ENCODE results near the gene HIKESHI. TPM values are rescaled to one million over a fixed set of nuclear protein-coding genes. Genes with fewer than 3 reads are reported as not detected.

HIKESHI gene
- total and polyA plus RNA-seq, 2 of the 8 experiments (the other 6 are each of a cell fraction or from before 2014, with no cell fraction given) = 65.4 to 90.2 TPM

GRCh38 chr11:86274999-86275398 is 27.0 kb upstream of the HIKESHI start:
- no peak overlapping the region for H4K8ac ChIP-seq (ENCODE audit: extremely low read depth, insufficient read depth, low read length)
- CTCF ChIA-PET (ENCODE audit: partially characterized antibody) = interaction anchor here (0.7 to 2.2 kb wide), 8 partner anchors 10 to 231 kb away, joined by 3 to 13 read pairs (median 3); no protein-coding TSS in a partner anchor
- no peak overlapping the region for H2AFZ ChIP-seq (ENCODE audit: low read length)
- H3K23ac ChIP-seq (ENCODE audit: insufficient read length) = no peak overlapping the region
- no peak overlapping the region for H2BK5ac ChIP-seq (ENCODE audit: low read depth, low read length)
- H3K79me2 ChIP-seq (ENCODE audit: control insufficient read depth in 1 of 2, insufficient read depth in 2 of 2, low read length in 2 of 2) = peaks cover 0 to 28% of the 10 kb centered on the region in 2 experiments; a peak in 2 of 4 replicates
- no peak overlapping the region for H3K27ac ChIP-seq (ENCODE audit: low read depth, low read length)
- H4K5ac ChIP-seq (ENCODE audit: insufficient read length, low read depth, low read length) = no peak overlapping the region
- H2BK120ac ChIP-seq (replicated peaks; ENCODE audit: low read depth, low read length) = no peak overlapping the region
- H3K9me3 ChIP-seq (ENCODE audit: insufficient read depth in 2 of 2, low read depth in 1 of 2, low read length in 1 of 2) = no peaks in the 10 kb centered on the region
- H3K4me1 ChIP-seq (replicated peaks in 1 of 4; ENCODE audit: control insufficient read depth in 3 of 4, insufficient read depth in 4 of 4, low read length in 3 of 4) = no peaks in the 10 kb centered on the region
- TF ChIP-seq CEBPB (IDR thresholded peaks at IDR 0.05; ENCODE audit: low read depth, low read length) (no peak), E2F6 (IDR thresholded peaks at IDR 0.05) (no peak), TBP (IDR thresholded peaks at IDR 0.05; ENCODE audit: low read depth, low read length) (no peak), RNF2 (IDR thresholded peaks at IDR 0.05; ENCODE audit: borderline replicate concordance, low read depth, low read length, missing control alignments, poor library complexity, severe bottlenecking) (no peak), RBBP5 (IDR thresholded peaks at IDR 0.05; ENCODE audit: borderline replicate concordance, low read depth, low read length) (no peak), ZNF274 (IDR thresholded peaks at IDR 0.05; ENCODE audit: borderline replicate concordance, extremely low read depth, low read length) (no peak), MAX (IDR thresholded peaks at IDR 0.05) (no peak), SIX5 (IDR thresholded peaks at IDR 0.05; ENCODE audit: low read depth, low read length) (no peak), TAF1 (IDR thresholded peaks at IDR 0.05; ENCODE audit: low read depth, low read length) (no peak), HDAC2 (IDR thresholded peaks at IDR 0.05; ENCODE audit: borderline replicate concordance in 1 of 2, low read depth in 2 of 2, low read length in 2 of 2) (no peak), BCL11A (IDR thresholded peaks at IDR 0.05; ENCODE audit: low read depth in 2 of 2, low read length in 2 of 2) (no peak), MAFK (IDR thresholded peaks at IDR 0.05; ENCODE audit: low read depth, low read length) (no peak)
- H2BK15ac ChIP-seq (ENCODE audit: low read length) = no peak overlapping the region
- no peak overlapping the region for H3K4me2 ChIP-seq (ENCODE audit: insufficient read depth in 1 of 2, low read depth in 2 of 2, low read length in 2 of 2)
- FAIRE-seq (no peak), DNase-seq (ENCODE audit: low read depth in 1 of 2, low spot score in 2 of 2) (no peak)
- no peaks in the 10 kb centered on the region for H3K23me2 ChIP-seq (ENCODE audit: low read depth, low read length)
- H4K20me1 ChIP-seq (replicated peaks in 1 of 2; ENCODE audit: control insufficient read depth in 1 of 2, insufficient read depth in 2 of 2, low read length in 2 of 2) = no peaks in the 10 kb centered on the region
- peaks cover 0 to 20% (median 5%) of the 10 kb centered on the region in 4 experiments; a peak in 6 of 8 replicates for H3K36me3 ChIP-seq (ENCODE audit: control insufficient read depth in 2 of 4, insufficient read depth in 4 of 4, low read length in 3 of 4)
- POLR2A ChIA-PET (ENCODE audit: partially characterized antibody) = no interaction called here
- H3K4me3 ChIP-seq (ENCODE audit: extremely low read depth in 1 of 4, insufficient read depth in 2 of 4, low read depth in 3 of 4, low read length in 4 of 4) = no peak overlapping the region
- H3K56ac ChIP-seq (replicated peaks; ENCODE audit: insufficient read length, low read depth, low read length) = no peak overlapping the region
- H3K14ac ChIP-seq (ENCODE audit: insufficient read length) = no peak overlapping the region
- no peak overlapping the region for H3K9ac ChIP-seq (replicated peaks in 1 of 4; ENCODE audit: extremely low read depth in 1 of 4, low read depth in 3 of 4, low read length in 3 of 4)
- H2BK20ac ChIP-seq (ENCODE audit: low read length) = no peak overlapping the region
- no peak overlapping the region for H3K4ac ChIP-seq (replicated peaks; ENCODE audit: insufficient read length, low read depth, low read length)
- peaks cover 2% of the 10 kb centered on the region; the same call in 1 of the 2 replicates for H3K79me1 ChIP-seq (ENCODE audit: low read depth, low read length)
- WGBS, 2 experiments (ENCODE audit: extremely low coverage in 1 of 2, insufficient coverage in 1 of 2, insufficient read length in 1 of 2, insufficient replicate concordance in 2 of 2, low coverage in 1 of 2, low lambda C conversion rate in 2 of 2, missing lambda C conversion rate in 1 of 2) = 89% methylated on average over 4 of the region's 4 CpGs; no CpG with 5 or more reads in 1 of the 2 experiments
- no peak overlapping the region for H2BK12ac ChIP-seq (ENCODE audit: low read depth, low read length)
- H4K91ac ChIP-seq (replicated peaks; ENCODE audit: insufficient read length, low read length) = no peak overlapping the region
- no peaks in the 10 kb centered on the region for H3K27me3 ChIP-seq (replicated peaks in 1 of 4; ENCODE audit: control insufficient read depth in 3 of 4, extremely low read depth in 1 of 4, insufficient read depth in 3 of 4, low read length in 3 of 4)
- no peak overlapping the region for H2AK5ac ChIP-seq (ENCODE audit: low read depth, low read length)
- no peak overlapping the region for H3K18ac ChIP-seq (ENCODE audit: extremely low read depth, low read length)
